Prostate gland (tissue), 2 donors: ENCODE data around the gene PCDH9. TPM values are rescaled to one million over a fixed set of nuclear protein-coding genes. Genes with fewer than 3 reads are reported as not detected.

ENCODE experiments used
- DNase-seq: peaks from one replicate; pipeline ENCODE4 v3.0.0-alpha.2; 2019; ENCODE audit warnings: low spot score
- H3K27ac ChIP-seq, 2 donors: fragments of 200-600 bp; sonication (generic); 2 replicates each; pipeline ENCODE4 v1.5.1; 2017 to 2019
- H3K27me3 ChIP-seq: fragments of 200-600 bp; sonication (generic); replicated peaks from 2 replicates; pipeline ENCODE4 v1.5.1; 2019; ENCODE audit not compliant: insufficient read depth
- H3K36me3 ChIP-seq, 2 donors: fragments of 200-600 bp; sonication (generic); 1 replicate in 1 of 2; 2 replicates in 1 of 2; pipeline versions ENCODE4 v1.5.1 to v1.8.1; 2017 to 2019
- H3K4me1 ChIP-seq: fragments of 200-600 bp; sonication (generic); replicated peaks from 2 replicates; pipeline ENCODE4 v1.5.1; 2019
- H3K4me3 ChIP-seq, 2 donors: fragments of 200-600 bp; sonication (generic); 2 replicates each; pipeline ENCODE4 v1.5.1; 2017 to 2019
- H3K9me3 ChIP-seq: fragments of 200-600 bp; sonication (generic); 2 replicates; pipeline ENCODE4 v1.5.1; 2017
- POLR2A ChIP-seq: fragments of 450-650 bp; IDR thresholded peaks from one replicate; pipeline ENCODE4 v1.6.1; 2016; ENCODE audit warnings: antibody characterized with exemption, mild to moderate bottlenecking
- POLR2AphosphoS5 ChIP-seq: sonication (generic); formaldehyde crosslinking; IDR thresholded peaks from one replicate; pipeline ENCODE4 v1.6.1; 2017; ENCODE audit warnings: antibody characterized with exemption
- WGBS: methylation state at CpG from one replicate; pipeline ENCODE4 v1.1.5; 2018; 5-methylcytosine and 5-hydroxymethylcytosine counted together
- intact Hi-C: fragments of 100-400 bp; cut with DNase I; formaldehyde crosslinking; loops from one replicate; pipeline ENCODE4 v1.14.2; 2022
- total RNA-seq, 2 donors: library from RNA; depleted of rRNA; stranded (reverse); fragments of >200 nt; gene quantifications; one replicate each; pipeline ENCODE4 v1.1.0, GENCODE V29; 2016
- TF ChIP-seq, protein P1 (sequence below), 4 experiments: fragments of 200-600 bp in 2 of 4; fragments of 450-650 bp in 2 of 4; sonication (generic) in 2 of 4; IDR thresholded peaks; 1 replicate in 3 of 4; 2 replicates in 1 of 4; pipeline ENCODE4 v1.5.1; 2016 to 2019; ENCODE audit warnings: antibody characterized with exemption in 4 of 4, mild to moderate bottlenecking in 2 of 4, moderate library complexity in 2 of 4

Gene PCDH9
- total RNA-seq, 2 donors from 2014 or later: 1.8 to 5.5 TPM

DNA sequence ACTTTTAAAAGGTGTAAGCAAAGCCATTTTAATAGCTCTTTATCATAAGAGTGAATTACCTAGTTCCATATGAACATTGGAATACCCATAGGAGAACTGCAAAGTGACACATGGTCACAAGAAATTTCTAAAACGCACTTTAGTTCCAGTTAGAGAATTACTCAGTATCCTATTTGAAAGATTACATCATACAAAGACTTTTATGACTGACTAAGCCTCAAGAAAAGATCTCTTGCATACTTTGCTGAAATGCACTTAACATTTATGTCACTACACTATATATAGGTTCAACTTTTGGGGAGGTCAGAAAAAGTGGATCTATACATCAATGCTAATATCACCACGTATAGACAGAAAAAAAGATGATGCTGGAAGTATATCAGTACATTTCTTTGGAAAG, 7.1 kb downstream of the PCDH9 start:
- WGBS: 52% methylated on average over 2 of the region's 2 CpGs
- intact Hi-C loops: loop anchor here (10.0 kb wide), 2 partner anchors 1298 to 1568 kb away; no protein-coding TSS in a partner anchor
- Histone ChIP-seq H3K9me3 (no peaks in the 10 kb centered on the region), H3K27ac (no peak overlapping the region), H3K27me3 (no peaks in the 10 kb centered on the region), H3K4me3 (no peak overlapping the region), H3K36me3 (no peaks in the 10 kb centered on the region), H3K4me1 (no peaks in the 10 kb centered on the region)
- no peak for DNase-seq
- TF ChIP-seq, protein P1, sequence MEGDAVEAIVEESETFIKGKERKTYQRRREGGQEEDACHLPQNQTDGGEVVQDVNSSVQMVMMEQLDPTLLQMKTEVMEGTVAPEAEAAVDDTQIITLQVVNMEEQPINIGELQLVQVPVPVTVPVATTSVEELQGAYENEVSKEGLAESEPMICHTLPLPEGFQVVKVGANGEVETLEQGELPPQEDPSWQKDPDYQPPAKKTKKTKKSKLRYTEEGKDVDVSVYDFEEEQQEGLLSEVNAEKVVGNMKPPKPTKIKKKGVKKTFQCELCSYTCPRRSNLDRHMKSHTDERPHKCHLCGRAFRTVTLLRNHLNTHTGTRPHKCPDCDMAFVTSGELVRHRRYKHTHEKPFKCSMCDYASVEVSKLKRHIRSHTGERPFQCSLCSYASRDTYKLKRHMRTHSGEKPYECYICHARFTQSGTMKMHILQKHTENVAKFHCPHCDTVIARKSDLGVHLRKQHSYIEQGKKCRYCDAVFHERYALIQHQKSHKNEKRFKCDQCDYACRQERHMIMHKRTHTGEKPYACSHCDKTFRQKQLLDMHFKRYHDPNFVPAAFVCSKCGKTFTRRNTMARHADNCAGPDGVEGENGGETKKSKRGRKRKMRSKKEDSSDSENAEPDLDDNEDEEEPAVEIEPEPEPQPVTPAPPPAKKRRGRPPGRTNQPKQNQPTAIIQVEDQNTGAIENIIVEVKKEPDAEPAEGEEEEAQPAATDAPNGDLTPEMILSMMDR (IDR thresholded peaks at IDR 0.05): no peak
- no peak for TF ChIP-seq POLR2A
- no peak for TF ChIP-seq POLR2AphosphoS5

DNA sequence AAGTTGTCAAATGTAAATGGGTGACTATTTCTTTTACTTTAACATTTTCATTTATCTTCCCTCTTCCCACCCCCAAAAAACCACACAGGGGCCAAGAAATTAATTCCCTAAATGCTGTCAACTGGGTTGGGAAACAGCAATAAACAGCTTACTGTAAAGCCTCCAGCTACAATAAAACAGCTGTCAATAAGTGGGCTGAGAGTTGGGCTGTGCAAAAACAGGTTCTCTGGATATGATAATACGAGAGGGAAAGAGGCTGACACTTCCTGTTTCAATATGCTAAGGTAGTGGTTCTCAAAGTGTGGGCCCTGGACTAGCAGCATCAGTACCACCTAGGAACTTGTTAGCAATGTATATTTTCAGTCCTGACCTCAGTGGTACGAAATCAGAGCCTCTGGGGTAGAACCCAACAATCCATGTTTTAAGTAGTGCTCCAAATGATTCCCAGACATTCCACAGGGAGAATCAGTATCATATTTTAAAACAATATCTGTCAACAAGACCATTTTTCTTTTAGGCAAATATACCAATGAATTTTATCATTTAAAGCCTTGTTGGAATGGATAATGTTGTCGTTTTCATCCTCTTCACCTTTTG, 8.4 kb downstream of the PCDH9 start:
- WGBS: 67% methylated on average over 3 of the region's 3 CpGs
- H3K27me3 ChIP-seq: no peaks in the 10 kb centered on the region
- intact Hi-C loops: loop anchor here (10.0 kb wide), 2 partner anchors 1297 to 1567 kb away; no protein-coding TSS in a partner anchor

DNA sequence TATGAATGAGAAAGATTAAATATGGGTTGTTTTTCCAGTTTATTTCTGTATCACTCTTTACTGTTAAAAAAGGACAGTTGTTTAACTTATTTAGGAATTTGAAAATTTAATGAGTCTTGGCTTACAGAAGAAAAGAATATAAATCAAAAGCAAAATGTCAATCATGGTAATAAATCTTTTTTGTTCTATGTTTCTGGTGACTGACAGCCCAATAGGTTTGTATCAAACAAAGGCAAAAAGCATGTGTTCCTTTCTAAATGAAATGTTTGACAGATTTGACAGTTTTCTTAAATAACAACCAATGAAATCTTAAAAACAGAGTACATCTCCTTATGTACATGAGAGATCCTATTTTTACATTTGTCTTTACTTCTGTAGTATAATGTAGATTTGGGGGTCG, 11.0 kb downstream of the PCDH9 start:
- DNase-seq: no peak

More for the DNA sequence above, 8.4 kb downstream of the PCDH9 start:
- H3K9me3 ChIP-seq: no peaks in the 10 kb centered on the region
- no peaks in the 10 kb centered on the region for H3K36me3 ChIP-seq
- DNase-seq: no peak
- H3K4me3 ChIP-seq: no peak overlapping the region
- no peaks in the 10 kb centered on the region for H3K4me1 ChIP-seq
- TF ChIP-seq, protein P1 (IDR thresholded peaks at IDR 0.05): no peak
- TF ChIP-seq POLR2AphosphoS5 (no peak), POLR2A (no peak)
- no peak overlapping the region for H3K27ac ChIP-seq

DNA sequence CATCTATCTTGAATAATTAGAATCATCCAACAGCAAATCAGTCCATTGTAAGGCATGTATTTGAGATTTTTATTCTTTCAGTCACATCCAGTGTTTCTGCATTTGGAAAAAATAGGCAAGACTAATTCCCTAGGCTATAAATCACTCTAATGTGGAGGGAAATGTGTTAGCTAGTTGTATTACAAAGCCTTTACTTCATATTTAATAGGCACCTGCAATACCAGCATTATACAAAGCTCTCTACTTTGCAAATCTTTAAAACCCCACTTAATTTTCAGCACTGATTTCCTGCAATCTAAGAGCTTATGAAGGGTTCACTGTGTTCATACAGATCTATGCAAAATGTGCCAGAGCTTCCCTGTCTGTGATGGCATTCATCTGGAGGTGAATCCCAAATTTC, 12.3 kb downstream of the PCDH9 start:
- TF ChIP-seq, protein P1 (IDR thresholded peaks at IDR 0.05): no peak
- TF ChIP-seq POLR2AphosphoS5: no peak
- no peak for TF ChIP-seq POLR2A
- Histone ChIP-seq H3K27ac (no peak overlapping the region), H3K27me3 (no peaks in the 10 kb centered on the region), H3K4me3 (no peak overlapping the region), H3K36me3 (no peaks in the 10 kb centered on the region), H3K9me3 (no peaks in the 10 kb centered on the region), H3K4me1 (no peaks in the 10 kb centered on the region)
- intact Hi-C loops: no loop called here
- no peak for DNase-seq

More for the DNA sequence above, 11.0 kb downstream of the PCDH9 start:
- WGBS: 100% methylated on average over 1 of the region's 1 CpG
- Histone ChIP-seq H3K36me3 (no peaks in the 10 kb centered on the region), H3K27ac (no peak overlapping the region), H3K9me3 (no peaks in the 10 kb centered on the region), H3K27me3 (no peaks in the 10 kb centered on the region), H3K4me1 (no peaks in the 10 kb centered on the region), H3K4me3 (no peak overlapping the region)
- intact Hi-C loops: no loop called here
- TF ChIP-seq POLR2A: no peak
- TF ChIP-seq, protein P1 (IDR thresholded peaks at IDR 0.05): no peak
- TF ChIP-seq POLR2AphosphoS5: no peak

DNA sequence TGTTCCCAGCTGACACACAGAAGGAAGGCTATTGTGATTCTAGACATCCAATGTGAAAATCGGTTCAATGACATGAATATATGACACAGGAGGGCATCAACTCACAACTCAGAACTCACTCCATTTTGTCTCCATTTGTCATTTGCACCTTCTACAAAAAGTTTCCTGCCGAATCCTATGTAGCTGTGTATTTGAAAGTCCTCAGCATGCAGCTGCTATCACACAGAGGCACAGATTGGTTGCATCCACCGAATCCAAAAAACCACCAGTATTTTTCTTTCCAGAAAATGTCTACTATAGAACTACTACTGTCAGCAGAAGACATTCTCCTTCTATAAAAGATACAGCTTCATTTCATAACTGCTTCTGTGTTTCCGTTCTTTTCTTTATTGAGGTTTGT, 13.3 kb downstream of the PCDH9 start:
- H3K4me1 ChIP-seq: no peaks in the 10 kb centered on the region
- no peaks in the 10 kb centered on the region for H3K27me3 ChIP-seq
- no peak overlapping the region for H3K27ac ChIP-seq
- WGBS: 73% methylated on average over 4 of the region's 4 CpGs
- no peaks in the 10 kb centered on the region for H3K36me3 ChIP-seq
- no peak overlapping the region for H3K4me3 ChIP-seq
- DNase-seq: no peak
- TF ChIP-seq, protein P1 (IDR thresholded peaks at IDR 0.05): no peak
- TF ChIP-seq POLR2A: no peak
- TF ChIP-seq POLR2AphosphoS5: no peak
- H3K9me3 ChIP-seq: no peaks in the 10 kb centered on the region
- intact Hi-C loops: no loop called here
